ENCODE data around the gene LY6G6D. TPM values are rescaled to one million over a fixed set of nuclear protein-coding genes. Genes with fewer than 3 reads are reported as not detected.
A peak's percentile ranks its signal among the peaks of the same experiment; 100 is the strongest.

LY6G6D gene
- total and polyA plus RNA-seq, 2 donors (not counting 1 experiment from before 2014, with no cell fraction given) = not detected

GRCh38 chr6:31690231-31691077, 24.7 kb upstream of the LY6G6D start:
- H3K27me3 ChIP-seq (replicated peaks in 1 of 4; ENCODE audit: control extremely low read depth in 1 of 4, control insufficient read depth in 3 of 4, insufficient read depth in 4 of 4, low read length in 3 of 4) = no peaks in the 10 kb centered on the region
- H3K4me3 Mint-ChIP-seq = no peak overlapping the region
- POLR2A ChIA-PET = interaction anchor here (0.6 kb wide), 1 partner anchor 8 kb away, joined by 4 read pairs; no protein-coding TSS in a partner anchor
- no peaks in the 10 kb centered on the region for H3K27me3 Mint-ChIP-seq
- CTCF ChIA-PET = interaction anchor here (0.9 to 1.6 kb wide), 3 partner anchors 79 to 140 kb away, joined by 3 to 4 read pairs (median 3); no protein-coding TSS in a partner anchor
- no peak for TF ChIP-seq EZH2 (IDR thresholded peaks at IDR 0.05; ENCODE audit: borderline replicate concordance, insufficient read depth, low read depth, low read length, poor library complexity, severe bottlenecking)
- TF ChIP-seq CTCF (IDR thresholded peaks at IDR 0.05) = no peak
- no peaks in the 10 kb centered on the region for H3K9me3 Mint-ChIP-seq (ENCODE audit: insufficient read depth)
- DNase-seq (no peak), ATAC-seq (ENCODE audit: low read depth) (no peak)
- no peak overlapping the region for H3K4me3 ChIP-seq (ENCODE audit: control extremely low read depth in 1 of 5, extremely low read depth in 1 of 5, insufficient read depth in 1 of 5, low read depth in 2 of 5, low read length in 4 of 5)
- intact Hi-C loops (cut with micrococcal nuclease) = no loop called here
- H3K27ac ChIP-seq (ENCODE audit: low read length in 2 of 2) = peak overlapping the region in 1 of 2 donors; percentile 32
- no peak overlapping the region for H2AFZ ChIP-seq (ENCODE audit: insufficient read depth, low read depth, low read length, poor library complexity, severe bottlenecking)
- no peaks in the 10 kb centered on the region for H4K20me1 ChIP-seq (ENCODE audit: control insufficient read depth, insufficient read depth, low read length, poor library complexity, severe bottlenecking)
- peaks cover 17% of the 10 kb centered on the region for H3K4me1 Mint-ChIP-seq
- no peak overlapping the region for H3K9ac ChIP-seq (ENCODE audit: low read length)
- H3K27ac Mint-ChIP-seq = no peak overlapping the region
- no peaks in the 10 kb centered on the region for H3K9me3 ChIP-seq (ENCODE audit: control extremely low read depth in 1 of 3, control insufficient read depth in 2 of 3, insufficient read depth in 1 of 3, low read length in 2 of 3)
- H3K4me2 ChIP-seq (replicated peaks; ENCODE audit: low read depth, low read length, poor library complexity, severe bottlenecking) = no peak overlapping the region
- 89% methylated on average over 4 of the region's 10 CpGs for WGBS (ENCODE audit: insufficient coverage)
- H3K4me1 ChIP-seq (ENCODE audit: control insufficient read depth in 2 of 2, insufficient read depth in 2 of 2, low read length in 2 of 2) = peaks cover 10 to 18% of the 10 kb centered on the region in 2 donors
- no peaks in the 10 kb centered on the region for H3K79me2 ChIP-seq (ENCODE audit: control insufficient read depth, insufficient read depth, low read length)
- H3K36me3 ChIP-seq (replicated peaks in 1 of 2; ENCODE audit: control extremely low read depth in 1 of 2, control insufficient read depth in 1 of 2, extremely low read depth in 1 of 2, insufficient read depth in 2 of 2, low read length in 1 of 2) = peaks cover 0 to 86% of the 10 kb centered on the region in 2 experiments

- Mint-ChIP-seq H3K4me3 (no peak overlapping the region), H3K4me1 (peaks cover 17% of the 10 kb centered on the region), H3K27ac (no peak overlapping the region), H3K9me3 (ENCODE audit: insufficient read depth) (no peaks in the 10 kb centered on the region), H3K27me3 (no peaks in the 10 kb centered on the region)
- 100% methylated on average over 2 of the region's 6 CpGs for WGBS (ENCODE audit: insufficient coverage)
- TF ChIP-seq CTCF (IDR thresholded peaks at IDR 0.05) (no peak), EZH2 (IDR thresholded peaks at IDR 0.05; ENCODE audit: borderline replicate concordance, insufficient read depth, low read depth, low read length, poor library complexity, severe bottlenecking) (no peak)
- Histone ChIP-seq H3K9ac (ENCODE audit: low read length) (no peak overlapping the region), H3K27ac (ENCODE audit: low read length in 2 of 2) (no peak overlapping the region), H3K79me2 (ENCODE audit: control insufficient read depth, insufficient read depth, low read length) (no peaks in the 10 kb centered on the region), H2AFZ (ENCODE audit: insufficient read depth, low read depth, low read length, poor library complexity, severe bottlenecking) (no peak overlapping the region), H3K4me2 (replicated peaks; ENCODE audit: low read depth, low read length, poor library complexity, severe bottlenecking) (no peak overlapping the region), H3K27me3 (replicated peaks in 1 of 4; ENCODE audit: control extremely low read depth in 1 of 4, control insufficient read depth in 3 of 4, insufficient read depth in 4 of 4, low read length in 3 of 4) (no peaks in the 10 kb centered on the region), H3K4me1 (ENCODE audit: control insufficient read depth in 2 of 2, insufficient read depth in 2 of 2, low read length in 2 of 2) (peaks cover 10 to 18% of the 10 kb centered on the region in 2 donors), H4K20me1 (ENCODE audit: control insufficient read depth, insufficient read depth, low read length, poor library complexity, severe bottlenecking) (no peaks in the 10 kb centered on the region), H3K36me3 (replicated peaks in 1 of 2; ENCODE audit: control extremely low read depth in 1 of 2, control insufficient read depth in 1 of 2, extremely low read depth in 1 of 2, insufficient read depth in 2 of 2, low read length in 1 of 2) (peaks cover 0 to 84% of the 10 kb centered on the region in 2 experiments), H3K9me3 (ENCODE audit: control extremely low read depth in 1 of 3, control insufficient read depth in 2 of 3, insufficient read depth in 1 of 3, low read length in 2 of 3) (no peaks in the 10 kb centered on the region), H3K4me3 (ENCODE audit: control extremely low read depth in 1 of 5, extremely low read depth in 1 of 5, insufficient read depth in 1 of 5, low read depth in 2 of 5, low read length in 4 of 5) (no peak overlapping the region)
- POLR2A ChIA-PET = no interaction called here
- DNase-seq (no peak), ATAC-seq (ENCODE audit: low read depth) (no peak)
- CTCF ChIA-PET = interaction anchor here (0.9 to 1.6 kb wide), 3 partner anchors 79 to 140 kb away, joined by 3 to 4 read pairs (median 3); no protein-coding TSS in a partner anchor
- intact Hi-C loops (cut with micrococcal nuclease) = no loop called here
Observed at GRCh38 chr6:31691078-31691463, 24.1 kb upstream of the LY6G6D start.
